NT2/D1 (cell line): ENCODE results near the gene SERINC2.
"Not testable (repeated sequence)": the region's sequence is repeated elsewhere in the genome, so short reads cannot be mapped to it uniquely, and the experiment has no call there.

Experiments
- DNase-seq: peaks from one replicate; pipeline ENCODE4 v3.0.0-alpha.2; 2011; ENCODE audit warnings: low read depth, low spot score
- H3K27me3 ChIP-seq: 2 replicates; pipeline ENCODE4 v1.6.0; 2011; ENCODE audit warnings: mild to moderate bottlenecking; ENCODE audit not compliant: insufficient read length, insufficient read depth
- H3K36me3 ChIP-seq: 2 replicates; pipeline ENCODE4 v1.6.1; 2011; ENCODE audit warnings: mild to moderate bottlenecking, low read length, mixed read lengths; ENCODE audit not compliant: insufficient read depth, insufficient read length
- H3K4me1 ChIP-seq: 2 replicates; pipeline ENCODE4 v1.5.1; 2011; ENCODE audit not compliant: insufficient read depth, insufficient read length
- H3K4me3 ChIP-seq: 2 replicates; pipeline ENCODE4 v1.5.1; 2011; ENCODE audit warnings: low read depth; ENCODE audit not compliant: insufficient read length
- H3K9ac ChIP-seq: 2 replicates; pipeline ENCODE4 v1.6.0; 2011; ENCODE audit warnings: low read depth; ENCODE audit not compliant: insufficient read length
- H3K9me3 ChIP-seq: 2 replicates; pipeline ENCODE4 v1.5.1; 2011; ENCODE audit warnings: mild to moderate bottlenecking, low read length; ENCODE audit not compliant: insufficient read depth
- SUZ12 ChIP-seq: IDR thresholded peaks from 2 replicates; pipeline ENCODE4 v1.6.1; 2011; ENCODE audit not compliant: insufficient read length, insufficient read depth; ENCODE audit errors: extremely low read depth
- YY1 ChIP-seq: IDR thresholded peaks from 2 replicates; pipeline ENCODE4 v1.6.1; 2011; ENCODE audit not compliant: insufficient read length, insufficient read depth
- ZNF274 ChIP-seq: IDR thresholded peaks from 2 replicates; pipeline ENCODE4 v1.6.1; 2011; ENCODE audit warnings: mild to moderate bottlenecking, low read depth, low read length

The SERINC2 gene

GRCh38 chr1:31424568-31424967 lies 11.6 kb downstream of the SERINC2 start:
- DNase-seq, result no peak
- TF ChIP-seq ZNF274 (no peak), SUZ12 (no peak)
- Histone ChIP-seq H3K4me3 (no peak overlapping the region), H3K9ac (no peak overlapping the region), H3K27me3 (no peaks in the 10 kb centered on the region), H3K4me1 (peaks cover 7% of the 10 kb centered on the region), H3K9me3 (no peaks in the 10 kb centered on the region), H3K36me3 (peaks cover 26% of the 10 kb centered on the region)

- peaks cover 7% of the 10 kb centered on the region for H3K4me1 ChIP-seq
- no peak overlapping the region for H3K9ac ChIP-seq
Observed at GRCh38 chr1:31425301-31426081, 12.5 kb downstream of the SERINC2 start.

GRCh38 chr1:31426249-31426922 lies 13.4 kb downstream of the SERINC2 start:
- Histone ChIP-seq H3K9ac (no peak overlapping the region), H3K9me3 (no peaks in the 10 kb centered on the region)
- TF ChIP-seq ZNF274, result no peak
- no peak for TF ChIP-seq YY1
- no peak for TF ChIP-seq SUZ12

More at GRCh38 chr1:31425301-31426081, 12.5 kb downstream of the SERINC2 start:
- DNase-seq, result no peak
- Histone ChIP-seq H3K36me3 (peaks cover 29% of the 10 kb centered on the region), H3K27me3 (no peaks in the 10 kb centered on the region), H3K4me3 (no peak overlapping the region), H3K9me3 (no peaks in the 10 kb centered on the region)
- TF ChIP-seq ZNF274 (no peak), YY1 (no peak), SUZ12 (no peak)

GRCh38 chr1:31427322-31427721 lies 14.3 kb downstream of the SERINC2 start:
- H3K9me3 ChIP-seq, result no peaks in the 10 kb centered on the region
- no peaks in the 10 kb centered on the region for H3K27me3 ChIP-seq
- no peak for DNase-seq
- no peak overlapping the region for H3K4me3 ChIP-seq
- TF ChIP-seq SUZ12 (no peak), YY1 (no peak), ZNF274 (no peak)
- peaks cover 5% of the 10 kb centered on the region for H3K4me1 ChIP-seq
- no peak overlapping the region for H3K9ac ChIP-seq
- H3K36me3 ChIP-seq, result peaks cover 29% of the 10 kb centered on the region

More at GRCh38 chr1:31426249-31426922, 13.4 kb downstream of the SERINC2 start:
- H3K36me3 ChIP-seq, result peaks cover 29% of the 10 kb centered on the region
- no peak overlapping the region for H3K4me3 ChIP-seq
- no peaks in the 10 kb centered on the region for H3K27me3 ChIP-seq
- no peak for DNase-seq
- H3K4me1 ChIP-seq, result peaks cover 7% of the 10 kb centered on the region

GRCh38 chr1:31428436-31429221 lies 15.6 kb downstream of the SERINC2 start:
- Histone ChIP-seq H3K27me3 (no peaks in the 10 kb centered on the region), H3K4me1 (peaks cover 7% of the 10 kb centered on the region), H3K9ac (no peak overlapping the region), H3K36me3 (peaks cover 35% of the 10 kb centered on the region), H3K9me3 (no peaks in the 10 kb centered on the region), H3K4me3 (no peak overlapping the region)
- TF ChIP-seq YY1 (no peak), ZNF274 (no peak), SUZ12 (no peak)
- DNase-seq, result no peak

- Histone ChIP-seq H3K9me3 (no peaks in the 10 kb centered on the region), H3K27me3 (no peaks in the 10 kb centered on the region), H3K9ac (no peak overlapping the region), H3K4me3 (no peak overlapping the region), H3K4me1 (peaks cover 11% of the 10 kb centered on the region), H3K36me3 (peaks cover 39% of the 10 kb centered on the region)
- TF ChIP-seq SUZ12 (no peak), YY1 (no peak), ZNF274 (no peak)
- no peak for DNase-seq
Observed at GRCh38 chr1:31429583-31429982, 16.6 kb downstream of the SERINC2 start.

- H3K9me3 ChIP-seq, DNase-seq, H3K27me3 ChIP-seq, H3K4me3 ChIP-seq, H3K9ac ChIP-seq: not testable (repeated sequence)
- H3K36me3 ChIP-seq, result peaks cover 26% of the 10 kb centered on the region
- peaks cover 18% of the 10 kb centered on the region for H3K4me1 ChIP-seq
Observed at GRCh38 chr1:31431351-31432257, 18.6 kb downstream of the SERINC2 start.
